ENCODE measurements around the gene KLB. TPM values are rescaled to one million over a fixed set of nuclear protein-coding genes. Genes with fewer than 3 reads are reported as not detected.
"Not testable (repeated sequence)": the region's sequence is repeated elsewhere in the genome, so short reads cannot be mapped to it uniquely, and the experiment has no call there.

KLB gene
- polyA plus RNA-seq, 1 experiment: not detected

- H3K27me3 ChIP-seq (ENCODE audit: control insufficient read depth, insufficient read depth, low read length): no peaks in the 10 kb centered on the region
- H3K4me3 ChIP-seq (ENCODE audit: low read depth, low read length): peak overlapping the region; percentile 95
- DNase-seq (ENCODE audit: low read depth): no peak
- ChIA-PET CTCF (interaction anchor here (0.9 kb wide), 1 partner anchor 15 kb away, joined by 4 read pairs; no protein-coding TSS in a partner anchor), POLR2A (interaction anchor here (0.5 kb wide), 1 partner anchor 211 kb away, joined by 5 read pairs; no protein-coding TSS in a partner anchor)
- H3K36me3 ChIP-seq (ENCODE audit: control insufficient read depth, insufficient read depth, low read length): no peaks in the 10 kb centered on the region
- TF ChIP-seq CTCF (IDR thresholded peaks at IDR 0.05; ENCODE audit: insufficient read depth, low read depth, low read length): no peak
Measured at GRCh38 chr4:39365360-39365759, 41.4 kb upstream of the KLB start.

- Histone ChIP-seq H3K27me3 (ENCODE audit: control insufficient read depth, insufficient read depth, low read length) (no peaks in the 10 kb centered on the region), H3K4me3 (ENCODE audit: low read depth, low read length) (peak within 1 kb of the TSS; percentile 95), H3K36me3 (ENCODE audit: control insufficient read depth, insufficient read depth, low read length) (no peaks in the 10 kb centered on the region)
- no peak for TF ChIP-seq CTCF (IDR thresholded peaks at IDR 0.05; ENCODE audit: insufficient read depth, low read depth, low read length)
- peak; percentile 24 for DNase-seq (ENCODE audit: low read depth)
- CTCF ChIA-PET: interaction anchor here (0.9 to 1.2 kb wide), 2 partner anchors 16 to 67 kb away, joined by 3 to 4 read pairs; no protein-coding TSS in a partner anchor
- POLR2A ChIA-PET: no interaction called here
Measured at GRCh38 chr4:39365830-39366771, 40.6 kb upstream of the KLB start, which contains the start of gene RFC1. TSS of gene RFC1 (minus strand) at chr4:39366362. CDS start at chr4:39366241, 121 bp downstream.

GRCh38 chr4:39367166-39367565 lies 39.6 kb upstream of the KLB start:
- no peaks in the 10 kb centered on the region for H3K36me3 ChIP-seq (ENCODE audit: control insufficient read depth, insufficient read depth, low read length)
- TF ChIP-seq CTCF (IDR thresholded peaks at IDR 0.05; ENCODE audit: insufficient read depth, low read depth, low read length): no peak
- no peaks in the 10 kb centered on the region for H3K27me3 ChIP-seq (ENCODE audit: control insufficient read depth, insufficient read depth, low read length)
- no peak overlapping the region for H3K4me3 ChIP-seq (ENCODE audit: low read depth, low read length)
- DNase-seq (ENCODE audit: low read depth): no peak
- ChIA-PET CTCF (interaction anchor here (1.2 kb wide), 1 partner anchor 66 kb away, joined by 3 read pairs; no protein-coding TSS in a partner anchor), POLR2A (no interaction called here)

- TF ChIP-seq CTCF (IDR thresholded peaks at IDR 0.05; ENCODE audit: insufficient read depth, low read depth, low read length): no peak
- CTCF ChIA-PET: no interaction called here
Measured at GRCh38 chr4:39369301-39369700, 37.4 kb upstream of the KLB start.

GRCh38 chr4:39371209-39371608 lies 35.5 kb upstream of the KLB start:
- CTCF ChIA-PET; DNase-seq (ENCODE audit: low read depth); H3K36me3 ChIP-seq (ENCODE audit: control insufficient read depth, insufficient read depth, low read length); POLR2A ChIA-PET; H3K27me3 ChIP-seq (ENCODE audit: control insufficient read depth, insufficient read depth, low read length); H3K4me3 ChIP-seq (ENCODE audit: low read depth, low read length): not testable (repeated sequence)

More at GRCh38 chr4:39369301-39369700, 37.4 kb upstream of the KLB start:
- Histone ChIP-seq H3K36me3 (ENCODE audit: control insufficient read depth, insufficient read depth, low read length) (no peaks in the 10 kb centered on the region), H3K4me3 (ENCODE audit: low read depth, low read length) (no peak overlapping the region), H3K27me3 (ENCODE audit: control insufficient read depth, insufficient read depth, low read length) (peaks cover 2% of the 10 kb centered on the region; the same call in 1 of the 2 replicates)
- no peak for DNase-seq (ENCODE audit: low read depth)
- POLR2A ChIA-PET: no interaction called here
